Measurements from ENCODE around the gene PYCARD.
"Not testable (repeated sequence)": the region's sequence is repeated elsewhere in the genome, so short reads cannot be mapped to it uniquely, and the experiment has no call there.

PYCARD gene

DNA sequence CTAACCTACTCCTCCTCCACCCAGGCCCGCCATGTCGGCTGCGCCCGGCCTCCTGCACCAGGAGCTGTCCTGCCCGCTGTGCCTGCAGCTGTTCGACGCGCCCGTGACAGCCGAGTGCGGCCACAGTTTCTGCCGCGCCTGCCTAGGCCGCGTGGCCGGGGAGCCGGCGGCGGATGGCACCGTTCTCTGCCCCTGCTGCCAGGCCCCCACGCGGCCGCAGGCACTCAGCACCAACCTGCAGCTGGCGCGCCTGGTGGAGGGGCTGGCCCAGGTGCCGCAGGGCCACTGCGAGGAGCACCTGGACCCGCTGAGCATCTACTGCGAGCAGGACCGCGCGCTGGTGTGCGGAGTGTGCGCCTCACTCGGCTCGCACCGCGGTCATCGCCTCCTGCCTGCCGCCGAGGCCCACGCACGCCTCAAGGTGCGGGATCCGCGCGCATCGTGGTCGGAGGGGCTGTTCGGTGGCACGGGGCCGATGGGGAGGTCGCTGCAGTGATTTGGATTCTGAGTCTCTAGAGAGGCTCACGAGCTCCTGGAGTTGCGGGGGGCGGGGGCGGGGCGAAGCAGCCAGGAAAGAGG, 12.2 kb upstream of the PYCARD start:
- DNase-seq: no peak

DNA sequence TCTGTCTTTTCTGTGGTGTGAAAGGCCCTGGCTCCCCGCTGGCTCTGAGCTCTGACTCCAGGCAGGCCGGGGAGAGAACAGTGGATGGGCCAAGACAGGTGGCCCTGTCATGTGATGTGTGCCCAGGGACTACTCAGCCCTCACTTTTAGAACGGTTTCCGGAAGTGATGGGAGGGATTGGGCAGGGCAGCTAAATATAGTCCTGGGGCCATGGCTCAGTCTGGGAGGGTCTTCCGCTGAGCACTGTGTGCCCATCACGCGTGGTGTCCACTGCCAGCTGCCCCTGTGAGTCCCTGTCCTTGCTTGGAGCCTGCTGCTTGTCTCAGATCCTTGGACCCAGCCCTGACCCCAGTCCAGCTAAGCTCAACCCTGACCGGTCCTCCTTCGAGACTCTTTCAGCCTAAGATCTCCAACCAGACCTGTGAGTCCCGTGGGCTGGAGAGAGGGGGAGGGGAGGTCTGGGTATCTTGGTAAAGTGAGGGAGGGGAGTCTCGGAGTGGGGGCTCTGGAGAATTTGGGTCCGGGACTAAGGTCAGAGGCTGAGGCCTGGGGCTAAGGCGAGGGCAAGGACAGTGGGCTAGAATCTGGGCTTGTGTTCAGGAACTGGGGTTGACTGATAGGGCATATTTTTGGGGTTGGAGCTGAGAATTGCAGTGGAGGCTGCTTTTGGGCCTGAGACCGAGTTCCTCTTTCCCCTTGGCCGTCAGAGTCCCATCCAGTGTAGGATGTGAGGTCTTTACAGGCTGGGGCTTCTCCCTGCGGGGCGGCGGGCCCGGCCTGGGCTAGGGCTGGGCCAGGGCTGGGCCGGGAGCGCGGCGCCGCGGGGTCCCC, 11.5 kb upstream of the PYCARD start, which contains the start of gene TRIM72:
Gene TRIM72 (plus strand): TSS at position 243 of the 831 bp plus-strand sequence. CDS start 620 bp downstream, outside the sequence.
- no peak for DNase-seq

DNA sequence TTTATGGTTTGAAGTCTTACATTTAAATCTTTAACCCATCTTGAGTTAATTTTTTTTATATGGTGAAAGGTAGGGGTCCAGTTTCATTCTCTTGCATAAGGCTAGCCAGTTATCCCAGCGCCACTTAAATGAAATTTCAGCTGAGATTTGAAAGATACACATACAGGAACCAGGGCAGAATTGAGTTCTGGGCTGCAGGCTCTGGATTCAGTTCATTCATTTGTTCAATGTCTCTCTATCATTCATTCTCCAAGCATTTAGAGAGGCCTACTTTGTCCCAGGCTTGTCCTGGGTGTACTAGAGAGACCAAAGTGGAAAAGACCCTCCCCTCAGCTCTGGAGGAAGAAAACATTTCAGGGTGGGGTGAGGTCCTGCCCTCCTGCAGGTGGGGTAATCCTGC, 10.8 kb upstream of the PYCARD start:
- DNase-seq: no peak

DNA sequence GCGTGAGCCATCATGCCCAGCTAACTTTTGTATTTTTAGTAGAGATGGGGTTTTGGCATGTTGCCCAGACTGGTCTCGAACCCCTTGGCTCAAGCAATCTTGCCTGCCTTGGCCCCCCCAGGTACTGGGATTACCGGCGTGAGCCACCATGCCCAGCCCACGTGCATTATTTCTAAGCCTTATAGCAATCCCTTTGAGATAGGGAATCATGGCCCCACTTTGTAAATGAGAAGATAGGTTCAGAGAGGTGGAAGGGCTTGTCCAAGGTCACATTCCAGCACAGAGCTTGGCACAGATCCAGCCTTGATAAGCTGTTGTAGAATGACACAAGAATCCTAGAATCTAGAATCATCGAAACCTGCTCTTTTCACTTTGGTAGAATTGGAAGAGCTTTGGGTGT, 4.2 kb upstream of the PYCARD start:
- no peak for DNase-seq

DNA sequence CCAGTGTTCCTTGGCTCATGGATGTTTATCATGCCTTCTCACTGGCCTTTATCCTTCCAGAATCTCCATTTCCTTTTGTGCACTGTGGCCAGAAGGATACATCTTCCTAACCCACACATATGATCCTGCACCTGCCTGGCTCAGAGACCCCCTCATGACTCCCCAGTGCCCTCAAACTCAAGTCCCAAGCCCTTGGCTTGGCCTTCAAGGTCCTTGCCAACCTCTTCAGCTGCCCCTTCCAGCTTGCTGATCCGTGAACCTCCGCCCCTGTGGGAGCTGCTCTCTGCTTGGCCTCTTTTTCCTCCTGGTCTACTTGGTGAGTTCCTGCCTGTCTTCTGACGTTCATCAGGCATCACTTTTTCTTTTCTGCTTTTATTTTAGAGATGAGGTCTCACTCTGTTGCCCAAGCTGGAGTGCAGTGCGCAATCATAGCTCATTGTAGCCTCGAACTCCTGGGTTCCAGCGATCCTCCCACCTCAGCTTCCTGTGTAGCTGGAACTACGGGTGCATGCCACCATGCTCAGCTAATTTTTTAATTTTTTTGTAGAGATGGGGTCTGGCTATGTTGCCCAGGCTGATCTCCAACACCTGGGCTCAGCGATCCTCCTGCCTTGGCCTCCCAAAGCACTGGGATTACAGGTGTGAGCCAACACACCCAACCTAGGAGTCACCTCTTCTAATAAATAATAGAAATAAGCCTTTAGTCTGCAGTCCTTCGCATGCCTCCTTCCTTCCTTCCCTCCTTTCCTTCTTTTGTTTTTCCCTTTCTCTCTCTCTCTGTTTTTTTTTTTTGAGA, 2.5 kb upstream of the PYCARD start:
- DNase-seq: no peak

DNA sequence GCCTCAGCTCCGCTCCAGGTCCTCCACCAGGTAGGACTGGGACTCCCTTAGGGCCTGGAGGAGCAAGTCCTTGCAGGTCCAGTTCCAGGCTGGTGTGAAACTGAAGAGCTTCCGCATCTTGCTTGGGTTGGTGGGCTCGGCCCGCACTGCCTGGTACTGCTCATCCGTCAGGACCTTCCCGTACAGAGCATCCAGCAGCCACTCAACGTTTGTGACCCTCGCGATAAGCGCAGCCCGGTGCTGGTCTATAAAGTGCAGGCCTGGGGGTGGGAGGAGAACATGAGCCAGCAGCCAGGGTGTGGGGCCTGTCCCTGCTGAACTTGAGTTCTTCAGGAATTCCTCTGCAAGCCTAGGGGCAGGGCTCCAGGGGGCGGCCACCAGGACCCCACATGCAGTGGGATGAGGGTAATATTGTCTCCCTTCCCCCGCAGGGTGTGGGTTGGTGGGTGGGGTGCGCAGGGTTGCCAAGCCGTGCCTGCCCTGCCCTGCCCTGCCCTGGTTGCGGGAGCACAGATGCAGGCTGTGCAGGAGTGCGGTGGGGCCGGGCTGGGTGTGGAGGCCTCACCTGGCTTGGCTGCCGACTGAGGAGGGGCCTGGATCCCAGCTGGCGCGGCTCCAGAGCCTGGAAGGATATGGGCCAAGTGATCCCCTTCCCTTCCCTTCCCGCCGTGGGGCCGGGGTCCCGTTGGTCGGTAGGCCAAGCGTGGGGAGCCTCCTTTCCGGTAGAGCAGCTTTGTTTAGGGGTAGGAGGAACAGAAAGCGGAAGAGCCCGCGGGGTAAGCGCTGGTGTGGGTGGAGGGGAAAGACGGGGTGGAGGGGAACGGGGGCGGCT, 762 bp downstream of the PYCARD start:
- DNase-seq: no peak

DNA sequence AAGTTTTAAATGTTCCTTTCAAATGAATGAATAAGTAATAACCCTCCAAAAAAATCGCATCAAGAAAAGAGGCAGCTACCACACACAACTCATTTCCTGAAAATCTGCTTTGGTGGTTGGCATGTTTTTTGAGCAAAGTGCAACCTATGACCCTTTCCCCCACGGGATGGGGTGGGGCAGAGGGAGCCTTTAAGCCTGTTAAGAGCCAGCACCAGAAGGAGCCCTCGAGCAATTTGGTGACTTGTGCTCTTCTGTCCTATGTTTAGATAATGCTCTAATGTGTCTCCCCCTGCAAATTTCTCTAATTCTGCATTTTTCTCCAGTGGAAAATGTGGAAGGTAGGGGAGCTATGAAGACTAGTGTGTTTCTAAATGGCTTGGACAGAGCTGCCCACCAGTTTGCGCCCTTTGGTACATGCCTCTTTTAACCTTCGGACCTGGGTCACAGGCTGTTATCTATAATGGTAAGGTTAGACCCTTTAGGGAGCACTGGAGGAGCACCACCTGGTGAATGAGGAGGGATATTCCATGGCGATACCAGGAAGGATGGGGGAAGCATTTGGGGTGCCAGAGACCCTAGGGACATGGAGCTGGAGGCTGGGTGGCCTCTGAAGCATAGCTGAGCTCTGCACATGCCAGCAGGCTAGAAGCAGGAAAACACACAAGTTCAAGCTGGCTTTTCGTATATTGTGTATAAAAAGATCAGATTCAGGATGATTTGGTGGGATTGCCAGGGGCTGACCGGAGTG, 1.6 kb downstream of the PYCARD start:
- DNase-seq: peak; percentile 63

DNA sequence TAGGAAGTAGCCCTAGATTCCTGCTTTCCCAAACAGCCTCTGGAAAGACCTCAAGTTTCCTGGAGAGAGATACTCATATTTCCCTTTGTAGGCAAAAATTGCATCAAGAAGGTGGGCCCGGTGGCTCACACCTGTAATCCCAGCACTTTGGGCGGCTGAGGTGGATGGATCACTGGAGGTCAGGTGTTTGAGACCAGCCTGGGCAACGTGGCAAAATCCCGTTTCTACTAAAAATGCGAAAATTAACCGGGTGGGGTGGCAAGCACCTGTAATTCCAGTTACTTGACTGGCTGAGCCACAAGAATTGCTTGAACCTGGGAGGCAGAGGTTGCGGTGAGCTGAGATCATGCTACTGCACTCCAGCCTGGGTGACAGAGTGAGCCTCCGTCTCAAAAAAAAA, 2.4 kb downstream of the PYCARD start:
- DNase-seq: not testable (repeated sequence)

DNA sequence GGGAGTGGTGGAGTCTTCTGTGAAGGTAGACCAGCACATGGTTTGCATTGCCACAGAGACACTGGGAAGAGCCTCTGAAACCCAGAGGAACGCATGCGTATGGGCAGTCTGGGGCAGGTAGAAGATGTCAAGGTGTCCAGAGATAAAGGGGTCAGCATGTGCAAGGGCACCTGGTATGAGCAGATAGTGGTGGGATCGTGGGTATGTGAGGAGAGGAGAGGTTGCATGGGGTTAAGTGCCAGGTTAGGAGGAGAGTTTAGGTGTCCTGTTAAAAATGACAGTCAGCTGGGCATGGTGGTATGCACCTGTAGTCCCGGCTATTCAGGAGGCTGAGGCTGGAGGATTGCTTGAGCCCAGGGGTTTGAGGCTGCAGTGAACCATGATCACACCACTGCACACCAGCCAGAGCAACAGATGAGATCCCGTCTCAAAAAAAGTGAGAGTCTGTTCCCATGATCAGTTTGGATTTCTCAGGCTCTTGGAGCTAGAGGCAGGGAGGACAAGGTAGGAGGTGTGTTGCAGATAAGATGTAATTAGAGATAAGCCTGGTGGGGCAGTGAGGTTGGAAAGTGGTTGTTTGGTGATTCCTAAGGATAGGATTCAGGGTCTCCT, 3.0 kb downstream of the PYCARD start:
- no peak for DNase-seq

DNA sequence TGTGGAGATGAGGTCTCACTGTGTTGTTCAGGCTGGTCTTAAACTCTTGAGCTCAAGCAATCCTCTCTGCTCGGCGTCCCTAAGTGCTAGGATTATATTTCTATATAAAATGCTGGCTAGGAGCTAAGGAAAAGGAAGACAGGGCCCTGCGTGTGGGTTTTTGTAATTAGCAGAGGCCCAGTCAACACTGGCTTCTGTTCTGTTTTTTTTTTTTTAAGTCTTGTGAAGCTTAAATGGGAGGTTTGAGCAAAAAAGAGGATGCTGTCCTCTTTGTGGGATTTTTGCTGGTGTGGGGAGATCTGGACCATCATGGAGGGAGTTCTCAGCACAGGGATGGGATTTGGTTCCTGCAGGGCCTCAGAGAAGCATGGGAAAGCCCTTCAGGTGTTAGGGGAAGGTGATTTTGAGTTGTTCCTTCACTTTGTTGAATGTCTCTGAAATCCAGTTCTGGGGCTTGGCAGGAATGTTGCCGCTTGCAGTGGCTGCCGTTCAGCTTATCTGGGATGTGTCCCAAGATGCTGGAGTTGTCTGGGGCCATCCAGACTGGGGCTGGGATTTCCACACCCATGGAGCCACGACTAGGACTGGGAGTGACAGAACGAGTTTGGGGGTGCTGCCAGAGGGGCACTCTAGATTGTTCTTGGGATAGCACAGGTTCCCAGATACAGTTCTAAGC, 4.2 kb downstream of the PYCARD start:
- no peak for DNase-seq

DNA sequence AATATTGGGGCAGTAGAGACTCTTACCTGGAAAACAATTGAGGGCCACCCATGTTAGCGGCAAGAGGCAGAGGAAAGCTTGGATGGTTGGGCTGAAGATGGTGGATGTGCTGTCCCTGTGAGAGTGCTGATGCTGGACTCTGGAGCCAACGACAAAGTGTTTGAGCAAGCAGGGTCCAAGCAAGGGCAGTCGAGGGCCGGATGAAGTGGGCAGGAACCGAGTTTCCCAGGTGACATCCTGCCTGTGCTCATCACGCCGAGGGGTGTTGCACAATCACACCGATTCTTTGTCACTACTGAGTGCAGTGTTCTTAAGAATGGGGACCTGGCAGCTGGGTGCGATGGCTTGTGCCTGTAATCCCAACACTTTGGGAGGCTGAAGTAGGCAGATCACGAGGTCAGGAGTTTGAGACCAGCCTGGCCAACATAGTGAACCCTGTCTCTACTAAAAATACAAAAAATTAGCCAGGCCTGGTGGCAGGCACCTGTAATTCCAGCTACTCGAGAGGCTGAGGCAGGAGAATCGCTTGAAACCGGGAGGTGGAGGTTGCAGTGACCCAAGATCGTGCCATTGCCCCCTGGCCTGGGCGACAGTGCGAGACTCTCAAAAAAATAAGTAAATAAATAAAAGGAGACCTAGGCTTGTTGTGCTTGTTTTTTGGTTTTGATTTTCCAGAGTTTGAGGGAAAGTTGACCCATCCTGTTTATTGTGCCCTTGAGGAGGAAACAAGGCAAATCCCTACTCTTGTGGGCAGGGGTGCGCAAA, 6.1 kb downstream of the PYCARD start:
- DNase-seq: no peak

DNA sequence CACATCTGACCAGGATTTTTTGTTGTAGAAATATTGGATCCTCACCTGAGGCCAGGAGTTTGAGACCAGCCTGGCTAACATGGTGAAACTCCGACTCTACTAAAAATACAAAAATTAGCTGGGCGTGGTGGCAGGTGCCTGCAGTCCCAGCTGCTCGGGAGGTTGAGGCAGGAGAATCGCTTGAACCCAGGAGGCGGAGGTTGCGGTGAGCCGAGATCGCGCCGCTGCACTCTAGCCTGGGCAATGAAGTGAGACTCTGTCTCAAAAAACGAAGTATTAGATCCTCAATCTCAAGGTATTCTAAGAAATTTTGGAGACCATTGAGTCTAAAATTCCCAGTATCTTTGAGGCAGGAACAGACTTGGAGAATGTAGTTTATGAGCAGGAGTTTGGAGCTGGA, 6.7 kb downstream of the PYCARD start:
- not testable (repeated sequence) for DNase-seq

DNA sequence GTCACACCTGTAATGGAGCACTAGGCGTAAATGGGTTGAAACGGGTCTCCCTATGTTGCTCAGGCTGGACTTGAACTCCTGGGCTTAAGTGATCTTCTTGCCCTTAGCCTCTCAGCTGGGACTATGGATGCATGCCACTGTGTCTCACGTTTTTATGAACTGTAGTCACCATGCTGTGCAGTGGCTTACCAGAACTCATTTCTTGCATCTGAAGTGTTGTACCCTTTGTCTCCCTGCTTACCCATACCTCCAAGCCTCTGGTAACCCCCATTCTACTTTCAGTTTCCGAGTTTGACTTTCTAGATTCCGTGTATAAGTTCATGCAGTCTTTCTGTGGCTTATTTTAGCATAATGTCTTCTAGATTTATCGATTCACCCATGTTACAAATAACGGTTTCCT, 7.7 kb downstream of the PYCARD start:
- no peak for DNase-seq

DNA sequence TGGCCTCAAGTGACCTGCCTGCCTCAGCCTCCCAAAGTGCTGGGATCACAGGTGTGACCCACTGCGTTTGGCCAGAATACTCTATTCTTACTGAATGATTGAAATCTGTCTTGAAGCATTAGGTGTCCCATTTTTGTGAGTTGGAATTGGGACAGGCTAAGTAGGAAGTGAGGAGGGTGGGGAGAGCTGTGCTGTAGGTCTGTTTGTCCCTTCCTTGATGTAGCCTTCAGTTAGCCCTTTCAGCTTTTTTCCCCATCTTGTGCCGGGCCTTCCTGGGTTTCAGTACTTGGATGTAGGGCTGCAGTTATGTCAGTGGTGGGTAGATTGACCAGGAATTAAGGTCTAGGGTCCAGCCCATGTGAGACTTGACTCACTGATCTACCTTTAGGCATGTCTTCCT, 8.7 kb downstream of the PYCARD start:
- DNase-seq: no peak

DNA sequence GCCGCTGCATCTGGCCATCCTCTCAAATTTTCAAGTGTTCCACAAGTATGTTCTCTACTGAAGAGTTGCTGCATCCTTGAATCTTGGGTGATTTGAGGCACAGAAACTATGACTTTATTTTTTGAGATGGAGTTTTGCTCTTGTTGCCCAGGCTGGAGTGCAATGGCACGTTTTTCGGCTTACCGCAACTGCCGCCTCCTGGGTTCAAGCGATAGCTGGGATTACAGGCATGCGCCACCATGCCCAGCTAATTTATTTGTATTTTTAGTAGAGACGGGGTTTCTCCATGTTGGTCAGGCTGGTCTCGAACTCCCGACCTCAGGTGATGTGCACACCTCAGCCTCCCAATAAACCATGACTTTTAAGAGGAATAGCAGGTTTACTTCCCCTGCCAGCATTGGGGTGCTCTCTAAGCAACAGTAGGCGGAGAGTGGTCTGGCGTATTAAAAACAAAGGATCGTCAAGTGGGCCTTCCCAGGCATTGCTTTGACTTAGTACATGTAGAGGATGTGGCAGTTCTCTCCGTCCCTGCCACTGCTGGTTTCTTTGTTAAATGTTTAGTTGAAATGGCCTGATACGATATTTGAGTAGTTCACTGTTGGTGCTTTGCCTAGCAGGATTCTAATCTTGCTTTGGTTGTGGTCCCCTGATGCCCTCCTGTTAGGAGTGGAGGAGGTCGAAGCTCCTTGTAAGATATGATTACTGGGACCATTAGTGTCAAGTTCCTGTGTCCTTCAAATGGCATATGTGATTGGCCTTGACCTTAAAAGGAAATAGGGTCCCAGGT, 9.5 kb downstream of the PYCARD start:
- DNase-seq: no peak

DNA sequence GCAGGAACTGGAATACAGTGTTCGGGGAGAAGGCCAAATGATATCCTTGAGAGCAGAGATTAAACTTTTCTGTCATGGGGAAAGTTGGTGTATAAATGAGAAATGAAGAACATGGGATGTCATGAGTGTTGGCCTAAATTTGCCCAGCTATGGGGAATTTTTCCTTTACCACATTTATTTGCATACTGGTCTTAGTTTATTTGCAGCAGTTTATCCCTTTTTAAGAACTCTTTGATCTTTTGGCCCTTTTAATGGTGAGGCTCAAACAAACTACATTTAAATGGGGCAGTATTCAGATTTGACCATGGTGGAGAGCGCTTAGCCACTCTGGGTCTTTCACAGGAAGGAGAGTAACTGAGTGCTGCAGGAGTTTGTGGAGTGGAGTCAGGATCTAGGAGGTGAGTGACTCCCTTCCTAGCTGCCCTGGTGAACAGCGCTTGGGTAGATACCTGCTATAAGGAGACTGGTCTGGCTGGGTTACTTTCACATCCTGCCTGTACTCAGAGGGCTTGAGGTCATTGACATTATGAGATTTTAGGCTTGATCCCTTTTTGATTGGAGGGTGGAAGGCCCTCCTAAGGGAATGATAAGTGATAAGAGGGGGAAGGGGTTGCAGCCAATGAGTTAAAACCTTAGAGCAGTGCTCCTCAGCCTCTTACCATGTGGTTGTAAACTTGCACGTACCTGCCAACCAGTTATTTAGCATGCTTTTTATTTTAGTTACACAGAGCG, 10.7 kb downstream of the PYCARD start:
- DNase-seq: no peak

DNA sequence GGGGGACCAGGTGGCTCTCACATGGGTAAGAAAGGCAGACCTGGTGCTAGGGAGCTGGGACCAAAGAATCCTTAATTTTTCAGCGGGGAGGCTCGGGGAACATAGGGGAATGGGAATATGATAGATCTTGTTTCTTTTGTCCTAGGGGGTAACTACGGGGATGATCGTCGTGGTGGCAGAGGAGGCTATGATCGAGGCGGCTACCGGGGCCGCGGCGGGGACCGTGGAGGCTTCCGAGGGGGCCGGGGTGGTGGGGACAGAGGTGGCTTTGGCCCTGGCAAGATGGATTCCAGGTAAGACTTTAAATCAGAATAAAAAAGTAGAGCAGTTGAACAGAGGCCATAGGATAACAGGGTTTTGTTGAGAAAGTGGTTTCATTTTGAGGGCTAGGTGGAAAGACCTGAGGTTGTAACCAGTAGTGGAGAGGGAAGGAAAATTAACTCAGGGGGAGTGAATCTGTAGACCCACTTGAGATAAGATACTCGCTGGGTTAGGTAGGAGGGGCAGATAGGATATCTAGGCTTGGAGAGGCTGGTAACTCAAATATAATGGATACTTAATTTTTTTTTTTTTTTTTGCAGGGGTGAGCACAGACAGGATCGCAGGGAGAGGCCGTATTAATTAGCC, 11.6 kb downstream of the PYCARD start:
- no peak for DNase-seq

DNA sequence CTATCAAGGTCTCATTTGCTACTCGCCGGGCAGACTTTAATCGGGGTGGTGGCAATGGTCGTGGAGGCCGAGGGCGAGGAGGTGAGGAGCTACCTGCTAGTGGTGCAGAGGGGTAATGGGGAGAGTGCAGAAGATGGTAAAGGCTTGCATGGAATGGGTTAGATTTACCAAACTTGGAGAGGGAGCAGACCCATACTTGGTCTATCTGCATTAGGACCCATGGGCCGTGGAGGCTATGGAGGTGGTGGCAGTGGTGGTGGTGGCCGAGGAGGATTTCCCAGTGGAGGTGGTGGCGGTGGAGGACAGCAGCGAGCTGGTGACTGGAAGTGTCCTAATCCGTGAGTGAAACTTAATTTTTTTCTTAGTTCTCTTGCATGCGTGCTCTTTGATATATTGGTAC, 12.5 kb downstream of the PYCARD start:
- no peak for DNase-seq
